Upper lobe of left lung (tissue), 4 donors: Measurements from ENCODE around the gene EMX2.

Experiments used
- CTCF ChIP-seq, 6 experiments: fragments of 450-650 bp in 4 of 6; fragments of 200-600 bp in 2 of 6; sonication (generic) in 2 of 6; IDR thresholded peaks; one replicate each; pipeline ENCODE4 v1.5.1; 2016 to 2019; ENCODE audit warnings: antibody characterized with exemption in 6 of 6
- EP300 ChIP-seq, 4 donors: sonication (generic); formaldehyde crosslinking; IDR thresholded peaks; one replicate each; pipeline ENCODE4 v1.5.1; 2017; ENCODE audit warnings: antibody characterized with exemption in 4 of 4, control low read depth in 2 of 4
- POLR2A ChIP-seq, 4 donors: fragments of 450-650 bp; IDR thresholded peaks; one replicate each; pipeline ENCODE4 v1.5.1; 2016 to 2017; ENCODE audit warnings: antibody characterized with exemption in 4 of 4, mild to moderate bottlenecking in 2 of 4

- TF ChIP-seq CTCF (IDR thresholded peaks at IDR 0.05): no peak
- no peak for TF ChIP-seq POLR2A (IDR thresholded peaks at IDR 0.05)
- no peak for TF ChIP-seq EP300 (IDR thresholded peaks at IDR 0.05)
Observed at GRCh38 chr10:117559712-117560111, 17.2 kb downstream of the EMX2 start.
